ENCODE results near the gene WDR82.

DNA sequence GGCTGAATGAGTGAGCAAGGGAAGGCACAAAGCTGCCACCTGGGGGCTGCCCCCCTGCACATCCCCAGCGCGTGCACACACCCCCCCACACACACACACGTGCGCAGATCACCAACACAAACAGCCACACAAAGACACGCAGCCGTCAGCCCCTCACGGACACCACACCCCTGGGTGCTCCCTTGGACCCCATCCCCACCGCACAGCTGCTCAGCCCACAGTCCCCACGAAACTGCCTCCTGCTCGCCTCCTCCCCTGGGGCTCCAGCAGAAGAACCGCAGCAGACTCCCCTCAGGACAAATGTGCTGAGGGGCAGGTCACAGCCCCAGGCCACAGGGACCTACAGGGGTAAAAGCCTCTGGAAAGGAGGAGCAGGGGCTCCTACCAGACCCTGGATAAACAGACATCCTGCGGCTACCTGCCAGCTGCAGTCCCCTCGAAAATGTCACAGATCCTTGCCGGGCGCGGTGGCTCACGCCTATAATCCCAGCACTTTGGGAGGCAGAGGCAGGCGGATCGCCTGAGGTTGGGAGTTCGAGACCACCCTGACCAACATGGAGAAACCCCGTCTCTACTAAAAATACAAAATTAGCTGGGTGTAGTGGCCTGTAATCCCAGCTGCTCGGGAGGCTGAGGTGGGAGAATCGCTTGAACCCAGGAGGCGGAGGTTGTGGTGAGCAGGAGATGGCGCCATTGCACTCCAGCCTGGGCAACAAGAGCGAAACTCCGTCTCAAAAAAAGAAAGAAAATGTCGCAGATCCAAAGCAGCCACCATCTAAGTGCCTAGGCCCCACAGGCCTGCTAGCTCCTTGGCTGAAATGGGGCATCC lies 46.0 kb downstream of the WDR82 start:
- TF ChIP-seq POLR2A (IDR thresholded peaks at IDR 0.05): no peak
- TF ChIP-seq, protein P1, sequence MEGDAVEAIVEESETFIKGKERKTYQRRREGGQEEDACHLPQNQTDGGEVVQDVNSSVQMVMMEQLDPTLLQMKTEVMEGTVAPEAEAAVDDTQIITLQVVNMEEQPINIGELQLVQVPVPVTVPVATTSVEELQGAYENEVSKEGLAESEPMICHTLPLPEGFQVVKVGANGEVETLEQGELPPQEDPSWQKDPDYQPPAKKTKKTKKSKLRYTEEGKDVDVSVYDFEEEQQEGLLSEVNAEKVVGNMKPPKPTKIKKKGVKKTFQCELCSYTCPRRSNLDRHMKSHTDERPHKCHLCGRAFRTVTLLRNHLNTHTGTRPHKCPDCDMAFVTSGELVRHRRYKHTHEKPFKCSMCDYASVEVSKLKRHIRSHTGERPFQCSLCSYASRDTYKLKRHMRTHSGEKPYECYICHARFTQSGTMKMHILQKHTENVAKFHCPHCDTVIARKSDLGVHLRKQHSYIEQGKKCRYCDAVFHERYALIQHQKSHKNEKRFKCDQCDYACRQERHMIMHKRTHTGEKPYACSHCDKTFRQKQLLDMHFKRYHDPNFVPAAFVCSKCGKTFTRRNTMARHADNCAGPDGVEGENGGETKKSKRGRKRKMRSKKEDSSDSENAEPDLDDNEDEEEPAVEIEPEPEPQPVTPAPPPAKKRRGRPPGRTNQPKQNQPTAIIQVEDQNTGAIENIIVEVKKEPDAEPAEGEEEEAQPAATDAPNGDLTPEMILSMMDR (IDR thresholded peaks at IDR 0.05): no peak

Measured in Peyer's patch (tissue), 4 donors.